Hair follicular keratinocyte (primary cell): ENCODE measurements around the gene AIP. TPM values are rescaled to one million over a fixed set of nuclear protein-coding genes. Genes with fewer than 3 reads are reported as not detected.

Experiments used
- total RNA-seq: library from RNA; depleted of rRNA; stranded (reverse); fragments of >200 nt; gene quantifications from 2 replicates; pipeline ENCODE4 v1.2.3, GENCODE V29; 2015

Gene AIP
- 43.6 and 47.6 TPM in 2 replicates for total RNA-seq

DNA sequence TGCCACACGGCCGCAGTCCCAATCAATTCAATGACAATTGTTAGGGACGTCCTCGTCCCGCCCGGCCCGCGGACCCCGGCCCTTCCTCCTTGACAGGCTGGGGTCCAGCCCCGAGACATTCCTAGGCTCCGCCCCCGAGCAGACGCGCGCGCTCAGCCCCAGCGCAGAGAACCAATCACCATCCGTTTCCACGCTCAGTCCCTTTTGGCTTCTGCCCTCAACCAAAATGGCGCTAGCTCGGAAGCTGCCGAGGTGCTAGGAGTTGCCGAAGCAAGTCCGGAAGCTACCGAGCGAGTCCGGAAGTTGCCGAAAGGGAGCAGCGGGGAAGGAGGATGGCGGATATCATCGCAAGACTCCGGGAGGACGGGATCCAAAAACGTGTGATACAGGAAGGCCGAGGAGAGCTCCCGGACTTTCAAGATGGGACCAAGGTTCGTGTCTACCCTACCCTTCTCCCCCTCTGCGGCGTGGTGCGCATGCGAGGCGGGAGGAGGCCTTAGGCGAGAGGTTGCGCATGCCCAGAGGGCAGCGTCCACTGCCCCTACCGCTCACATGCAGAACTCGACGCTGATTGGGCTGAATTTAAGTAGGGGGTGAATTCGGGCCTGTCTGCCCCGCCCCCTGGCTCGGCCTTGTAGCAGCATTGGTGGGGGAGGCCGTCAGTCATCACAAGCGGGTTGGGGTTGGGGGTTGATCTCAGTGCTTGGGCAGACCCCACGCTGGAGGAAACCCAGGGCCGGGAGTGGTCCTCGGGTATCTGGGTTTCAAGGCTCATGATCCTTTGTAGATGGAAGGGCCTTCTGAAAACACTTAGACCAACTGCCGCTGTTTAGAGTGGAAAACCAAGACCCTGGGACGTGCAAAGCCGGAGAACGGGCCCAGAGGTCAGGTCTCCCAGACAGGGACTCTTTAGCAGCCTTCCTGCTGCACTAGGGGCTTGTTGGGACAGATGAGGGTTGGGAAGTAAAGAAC, at the start of gene AIP:
Gene AIP, plus strand, starts transcription at position 200 of the 972 bp plus-strand sequence. Its CDS starts 133 bp downstream, at position 333.

DNA sequence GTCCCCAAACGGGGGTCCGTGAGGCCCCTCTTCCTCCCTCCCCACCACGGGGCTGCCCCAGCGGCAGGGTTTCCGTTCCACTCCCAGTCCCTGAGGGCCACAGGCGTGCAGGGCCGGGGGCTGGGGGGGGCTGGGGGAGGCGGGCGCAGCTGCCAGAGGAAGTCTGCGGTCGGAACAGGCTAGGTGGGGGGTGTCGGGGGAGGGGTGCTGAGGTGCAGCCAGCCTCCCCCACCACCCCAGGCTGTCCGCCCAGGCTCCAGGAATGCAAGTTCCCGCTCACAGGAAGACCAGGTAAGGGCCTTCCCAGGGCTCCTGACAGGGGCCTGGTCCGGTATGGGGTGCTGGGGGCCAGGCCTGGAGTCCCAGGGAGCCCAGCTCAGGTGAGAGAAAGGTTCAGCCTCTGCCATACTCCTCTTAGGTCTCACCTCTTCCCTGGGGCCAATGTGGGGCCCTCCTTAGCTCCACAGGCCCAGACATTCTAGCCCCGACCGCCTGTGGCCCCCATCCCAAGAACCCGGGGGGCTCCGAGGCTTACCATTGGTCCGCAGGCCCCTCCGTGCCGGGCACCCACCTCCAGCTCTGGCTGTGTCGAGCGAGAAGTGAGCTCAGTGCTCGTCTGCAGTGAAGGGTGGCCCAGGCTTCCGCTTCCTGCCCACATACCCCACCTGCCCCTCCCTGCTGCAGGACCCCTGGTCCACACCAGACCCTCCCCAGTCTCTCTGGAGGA, 45.6 kb upstream of the AIP start, which contains the start of gene PTPRCAP:
Gene PTPRCAP, minus strand, starts transcription at position 601 of the 727 bp plus-strand sequence. Its CDS starts 63 bp downstream, at position 538.

DNA sequence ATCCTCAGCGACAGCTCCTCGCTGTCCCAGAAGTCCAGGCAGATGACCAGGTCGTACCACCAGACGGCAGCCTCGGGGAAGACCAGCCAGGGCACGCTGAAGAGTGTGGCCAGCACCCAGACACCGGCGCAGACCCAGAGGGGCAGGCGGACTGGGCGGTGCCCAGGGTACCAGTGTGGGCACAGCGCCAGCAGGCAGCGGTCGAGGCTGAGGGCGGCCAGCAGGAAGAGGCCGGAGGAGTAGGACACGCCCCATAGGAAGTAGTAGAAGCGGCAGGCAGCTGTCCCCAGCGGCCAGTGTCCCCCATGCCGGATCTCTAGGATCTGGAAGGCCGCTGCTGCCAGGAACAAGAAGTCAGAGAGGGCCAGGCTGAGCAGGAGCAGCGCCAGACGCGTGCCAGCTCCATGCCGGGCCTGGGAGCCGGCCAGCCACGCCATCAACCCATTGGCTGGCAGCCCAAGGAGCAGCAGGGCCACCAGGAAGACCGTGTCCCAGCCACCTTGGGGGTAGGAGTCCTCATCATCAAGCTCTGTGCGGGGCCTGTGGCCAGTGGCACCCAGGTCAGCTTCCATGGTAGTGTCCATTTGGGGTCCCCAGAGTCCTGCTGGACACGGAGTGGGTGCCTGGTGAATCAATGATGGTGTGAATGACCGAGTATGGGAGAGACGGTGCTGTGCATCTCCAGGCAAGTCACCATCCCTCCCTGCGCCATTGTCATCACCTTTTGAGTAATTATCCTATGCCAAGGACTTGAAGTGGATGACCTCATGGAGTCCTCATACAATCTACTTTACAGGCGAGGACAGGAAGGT, 30.5 kb upstream of the AIP start, which contains the start of gene GPR152:
Gene GPR152, minus strand, starts transcription at position 589 of the 812 bp plus-strand sequence. Its CDS starts 5 bp downstream, at position 584.

GRCh38 chr11:67455054-67455453, 27.8 kb upstream of the AIP start, which contains the start of gene CABP4:
TSS of gene CABP4 (plus strand) at chr11:67455354. CDS start at chr11:67455424, 70 bp downstream.

DNA sequence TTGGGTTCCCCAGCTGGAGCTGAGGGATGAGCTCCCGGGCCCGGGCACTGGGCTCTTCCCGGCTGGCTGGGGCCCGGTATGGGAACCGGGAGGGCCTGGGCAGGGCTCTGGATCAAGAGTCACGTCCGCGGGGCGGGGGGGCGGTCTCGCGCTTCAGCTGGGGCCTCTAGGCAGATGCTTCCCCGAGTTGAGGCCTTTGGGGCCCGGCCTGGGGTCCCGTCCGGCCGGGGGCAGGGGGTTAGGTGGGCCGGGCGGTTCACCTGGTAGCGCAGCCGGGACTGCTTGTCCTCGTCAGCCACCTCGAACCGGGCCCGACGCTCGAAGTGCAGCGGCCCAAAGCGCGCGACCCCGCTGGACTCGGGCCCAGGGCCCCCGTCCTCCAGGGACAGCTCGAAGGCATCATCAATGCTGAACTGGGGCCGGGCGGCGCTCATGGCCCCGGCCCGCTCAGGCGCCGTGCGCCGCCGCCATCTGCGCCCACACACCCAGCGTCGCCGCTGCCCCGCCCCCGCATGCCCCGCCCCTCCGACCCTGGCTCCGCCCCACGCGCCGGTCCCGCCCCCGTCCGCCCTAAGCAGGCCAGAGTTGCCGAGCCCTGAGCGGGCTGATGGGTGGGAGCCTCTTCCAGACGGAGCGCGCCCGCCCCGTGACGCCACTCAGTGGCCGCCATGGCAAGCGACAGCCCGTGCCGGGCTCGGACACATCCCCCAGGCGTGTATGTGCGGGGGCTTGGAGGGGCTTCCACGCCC, 13.9 kb upstream of the AIP start, which contains the start of gene TMEM134:
Gene TMEM134, minus strand, starts transcription at position 493 of the 749 bp plus-strand sequence. Its CDS starts 59 bp downstream, at position 434.

DNA sequence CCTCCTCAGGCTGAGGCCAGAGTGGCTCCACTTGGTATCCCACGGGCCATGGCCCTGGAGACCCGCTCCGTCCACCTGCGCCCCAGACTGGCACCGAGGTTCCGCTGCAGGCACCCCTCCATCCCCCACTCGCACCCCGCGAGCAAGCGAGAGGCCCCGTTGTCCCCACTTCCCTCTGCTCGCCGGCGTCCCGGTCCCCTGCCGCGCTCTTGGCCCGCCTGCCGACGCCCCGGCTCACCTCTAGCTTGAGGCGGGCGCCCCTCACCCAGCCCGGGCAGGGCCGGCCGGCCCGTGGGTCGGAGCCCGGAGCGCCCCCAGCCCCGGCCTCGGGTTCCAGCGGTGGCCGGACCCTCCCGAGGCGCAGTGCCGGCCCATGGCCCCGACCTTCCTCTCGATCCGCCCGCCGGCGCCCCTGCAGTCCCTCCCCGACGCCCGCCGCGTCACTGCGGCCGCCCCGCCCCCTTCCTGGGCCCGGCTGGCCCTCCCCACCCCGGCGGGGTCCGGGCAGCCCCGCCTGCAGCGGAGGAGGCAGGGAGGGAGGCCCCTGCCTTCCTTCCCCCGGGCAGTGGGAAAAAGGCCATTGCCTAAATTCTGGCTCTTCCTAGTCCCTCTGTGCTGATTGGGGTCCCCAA, 22.2 kb downstream of the AIP start, which contains the start of gene PITPNM1:
Gene PITPNM1, minus strand, starts transcription at position 414 of the 632 bp plus-strand sequence. CDS start 1,183 bp downstream, outside the sequence.

GRCh38 chr11:67507864-67508485, 25.1 kb downstream of the AIP start, which contains the start of gene CDK2AP2:
TSS of gene CDK2AP2 (minus strand) at chr11:67508162. CDS start at chr11:67508082, 80 bp downstream.

DNA sequence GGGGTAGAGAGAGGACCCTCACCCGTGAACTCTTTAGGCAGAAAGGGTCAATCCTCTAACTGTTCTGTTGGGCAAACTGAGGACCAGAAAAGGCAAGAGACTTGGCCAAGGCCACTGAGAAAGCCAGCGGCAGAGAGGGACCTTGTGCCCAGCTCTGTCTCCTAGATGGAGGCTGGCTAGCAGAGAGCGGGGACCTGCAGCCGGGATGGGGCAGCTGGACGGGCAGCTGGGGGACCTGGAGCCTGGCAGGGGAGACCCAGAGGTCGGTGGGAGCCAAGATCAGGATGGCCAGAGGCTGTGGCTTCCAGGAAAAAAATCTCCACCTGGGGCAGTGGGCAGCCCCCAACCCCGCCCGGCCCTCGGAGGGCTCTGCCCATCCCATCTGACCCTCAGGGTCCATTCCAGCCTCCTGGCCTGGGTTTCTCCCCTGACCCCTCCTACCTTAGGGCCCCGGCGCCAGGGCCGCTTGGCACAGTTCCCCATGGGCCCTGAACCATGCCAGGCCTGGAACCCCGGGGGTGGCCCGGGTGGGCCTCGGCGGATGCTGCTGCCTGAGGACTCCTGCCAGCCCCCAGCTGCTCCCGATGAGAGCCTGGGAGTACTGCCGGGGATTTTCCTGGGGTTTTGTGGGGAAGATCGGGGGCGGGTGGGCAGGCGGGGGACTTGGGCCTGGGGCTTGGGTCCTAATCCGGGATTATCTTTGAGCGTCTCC, 40.2 kb downstream of the AIP start, which contains the start of gene CABP2:
Gene CABP2, minus strand, starts transcription at position 603 of the 712 bp plus-strand sequence. Its CDS starts 120 bp downstream, at position 483.

Other genes with a start within 250 kb of the AIP start
- gene GRK2, start 216.6 kb upstream of the AIP start, total RNA-seq = 60.3 and 66.1 TPM in 2 replicates
- gene ANKRD13D, start 193.7 kb upstream of the AIP start, total RNA-seq = 34.4 and 35.4 TPM in 2 replicates
- gene SSH3, start 179.5 kb upstream of the AIP start, total RNA-seq = 54.8 and 64.1 TPM in 2 replicates
- 76.9 and 150 TPM in 2 replicates for gene POLD4, start 129.5 kb upstream of the AIP start, total RNA-seq
- 4.6 and 4.7 TPM in 2 replicates for gene CLCF1, start 109.4 kb upstream of the AIP start, total RNA-seq
- gene RAD9A, start 91.0 kb upstream of the AIP start, total RNA-seq = 5.5 and 16.3 TPM in 2 replicates
- 251 and 264 TPM in 2 replicates for gene PPP1CA, start 81.2 kb upstream of the AIP start, total RNA-seq
- gene TBC1D10C, start 78.9 kb upstream of the AIP start, total RNA-seq = not detected in 2 replicates
- gene CARNS1, start 67.3 kb upstream of the AIP start, total RNA-seq = 0.30 TPM in 1 of 2 replicates, not detected in the other
- 44.4 and 71.9 TPM in 2 replicates for gene RPS6KB2, start 54.5 kb upstream of the AIP start, total RNA-seq
- 0.78 and 1.4 TPM in 2 replicates for gene PTPRCAP, start 45.3 kb upstream of the AIP start, total RNA-seq
- 65.5 and 82.0 TPM in 2 replicates for gene CORO1B, start 39.5 kb upstream of the AIP start, total RNA-seq
- not detected in 2 replicates for gene GPR152, start 30.3 kb upstream of the AIP start, total RNA-seq
- not detected in 2 replicates for gene CABP4, start 27.7 kb upstream of the AIP start, total RNA-seq
- 91.8 and 98.6 TPM in 2 replicates for gene TMEM134, start 13.8 kb upstream of the AIP start, total RNA-seq
- gene PITPNM1, start 22.3 kb downstream of the AIP start, total RNA-seq = 28.0 and 39.4 TPM in 2 replicates
- 73.0 and 86.1 TPM in 2 replicates for gene CDK2AP2, start 25.1 kb downstream of the AIP start, total RNA-seq
- not detected in 2 replicates for gene CABP2, start 40.4 kb downstream of the AIP start, total RNA-seq
- 2,705 and 3,941 TPM in 2 replicates for gene GSTP1, start 100.8 kb downstream of the AIP start, total RNA-seq
- gene NDUFV1, start 123.9 kb downstream of the AIP start, total RNA-seq = 271 and 284 TPM in 2 replicates
- gene NUDT8, start 146.9 kb downstream of the AIP start, total RNA-seq = 11.7 and 16.6 TPM in 2 replicates
- gene TBX10, start 156.7 kb downstream of the AIP start, total RNA-seq = not detected in 2 replicates
- 0.16 TPM in 1 of 2 replicates, not detected in the other for gene ACY3, start 167.7 kb downstream of the AIP start, total RNA-seq
- 0.87 and 3.4 TPM in 2 replicates for gene ALDH3B2, start 191.6 kb downstream of the AIP start, total RNA-seq